Mesenchymal stem cell (in vitro differentiated cells and primary cell): ENCODE data around the gene ZDHHC14.
A peak's percentile ranks its signal among the peaks of the same experiment; 100 is the strongest.

Source experiments
- DNase-seq: peaks from one replicate; pipeline ENCODE4 v3.0.0-alpha.2; 2013
- H2AFZ ChIP-seq: one replicate; pipeline ENCODE4 v1.6.1; 2013; ENCODE audit warnings: low read depth, mild to moderate bottlenecking, control low read depth, inconsistent platforms, low read length, moderate library complexity
- H2AK5ac ChIP-seq: 2 replicates; pipeline ENCODE4 v1.6.1; 2013; ENCODE audit warnings: low read length, moderate library complexity, mild to moderate bottlenecking, inconsistent platforms; ENCODE audit not compliant: severe bottlenecking
- H2BK120ac ChIP-seq: one replicate; pipeline ENCODE4 v1.6.1; 2013; ENCODE audit warnings: low read depth, mild to moderate bottlenecking, inconsistent platforms, low read length, moderate library complexity
- H2BK12ac ChIP-seq, 2 experiments: one replicate each; pipeline ENCODE4 v1.6.1; 2013; ENCODE audit warnings: inconsistent platforms in 2 of 2, low read length in 2 of 2, mild to moderate bottlenecking in 2 of 2, moderate library complexity in 2 of 2, control low read depth in 1 of 2
- H2BK15ac ChIP-seq: one replicate; pipeline ENCODE4 v1.6.1; 2013; ENCODE audit warnings: mild to moderate bottlenecking, low read depth, inconsistent platforms; ENCODE audit not compliant: poor library complexity, severe bottlenecking
- H2BK5ac ChIP-seq: 2 replicates; pipeline ENCODE4 v1.6.1; 2013; ENCODE audit warnings: low read depth, mild to moderate bottlenecking, low read length, control low read depth, inconsistent platforms; ENCODE audit not compliant: poor library complexity, severe bottlenecking
- H3K14ac ChIP-seq, 2 experiments: one replicate each; pipeline ENCODE4 v1.6.1; 2013; ENCODE audit warnings: inconsistent platforms in 2 of 2, low read length in 2 of 2, control low read depth in 1 of 2, mild to moderate bottlenecking in 1 of 2, moderate library complexity in 1 of 2
- H3K18ac ChIP-seq, 2 experiments: one replicate each; pipeline ENCODE4 v1.6.1; 2013; ENCODE audit warnings: inconsistent platforms in 2 of 2, low read length in 2 of 2, control low read depth in 1 of 2, low read depth in 1 of 2, mild to moderate bottlenecking in 1 of 2
- H3K23ac ChIP-seq, 2 experiments: one replicate each; pipeline ENCODE4 v1.6.1; 2013; ENCODE audit warnings: inconsistent platforms in 2 of 2, low read length in 2 of 2, mild to moderate bottlenecking in 2 of 2, moderate library complexity in 2 of 2, control low read depth in 1 of 2
- H3K27ac ChIP-seq: 2 replicates; pipeline ENCODE4 v1.5.1; 2013; ENCODE audit warnings: mild to moderate bottlenecking, moderate library complexity, low read length, control low read depth, inconsistent platforms; ENCODE audit not compliant: poor library complexity, severe bottlenecking
- H3K27me3 ChIP-seq, 2 experiments: 2 replicates each; pipeline versions ENCODE4 v1.6.1 to v1.7.0; 2013; ENCODE audit warnings: low read length in 2 of 2, mild to moderate bottlenecking in 2 of 2, moderate library complexity in 2 of 2, control low read depth in 1 of 2, inconsistent platforms in 1 of 2; ENCODE audit not compliant: control insufficient read depth in 1 of 2, insufficient read depth in 1 of 2
- H3K36me3 ChIP-seq, 2 experiments: 2 replicates each; pipeline versions ENCODE4 v1.6.1 to v1.7.0; 2013; ENCODE audit warnings: low read length in 2 of 2, control low read depth in 1 of 2, inconsistent platforms in 1 of 2, low read depth in 1 of 2, mild to moderate bottlenecking in 1 of 2; ENCODE audit not compliant: insufficient read depth in 2 of 2, control insufficient read depth in 1 of 2
- H3K4ac ChIP-seq, 2 experiments: one replicate each; pipeline ENCODE4 v1.6.1; 2013; ENCODE audit warnings: inconsistent platforms in 2 of 2, low read length in 2 of 2, mild to moderate bottlenecking in 2 of 2, moderate library complexity in 2 of 2, control low read depth in 1 of 2, low read depth in 1 of 2
- H3K4me1 ChIP-seq: 2 replicates; pipeline ENCODE4 v1.6.1; 2013; ENCODE audit warnings: low read depth, low read length, control low read depth; ENCODE audit not compliant: control insufficient read depth, insufficient read depth
- H3K4me2 ChIP-seq: 2 replicates; pipeline ENCODE4 v1.6.1; 2013; ENCODE audit warnings: low read length, mild to moderate bottlenecking, inconsistent platforms; ENCODE audit not compliant: poor library complexity, severe bottlenecking
- H3K4me3 ChIP-seq, 2 experiments: 2 replicates each; pipeline versions ENCODE4 v1.5.1 to v1.7.0; 2013; ENCODE audit warnings: low read length in 2 of 2, mild to moderate bottlenecking in 2 of 2, control low read depth in 1 of 2, low read depth in 1 of 2; ENCODE audit not compliant: insufficient read depth in 1 of 2
- H3K79me1 ChIP-seq: replicated peaks from 2 replicates; pipeline ENCODE4 v1.6.1; 2013; ENCODE audit warnings: mild to moderate bottlenecking, control low read depth, low read length, inconsistent platforms; ENCODE audit not compliant: poor library complexity, severe bottlenecking
- H3K9ac ChIP-seq: 2 replicates; pipeline ENCODE4 v1.7.0; 2013; ENCODE audit warnings: mild to moderate bottlenecking, low read length, moderate library complexity
- H3K9me3 ChIP-seq: 2 replicates; pipeline ENCODE4 v1.7.0; 2013; ENCODE audit warnings: mild to moderate bottlenecking, low read length; ENCODE audit not compliant: control insufficient read depth
- H4K8ac ChIP-seq: one replicate; pipeline ENCODE4 v1.6.1; 2013; ENCODE audit warnings: inconsistent platforms, mild to moderate bottlenecking, low read length, moderate library complexity
- H4K91ac ChIP-seq: one replicate; pipeline ENCODE4 v1.6.1; 2013; ENCODE audit warnings: mild to moderate bottlenecking, low read length, inconsistent platforms
- WGBS: methylation state at CpG from one replicate; pipeline ENCODE4 v1.1.7; 2013; ENCODE audit warnings: mixed read lengths; 5-methylcytosine and 5-hydroxymethylcytosine counted together

Gene ZDHHC14

DNA sequence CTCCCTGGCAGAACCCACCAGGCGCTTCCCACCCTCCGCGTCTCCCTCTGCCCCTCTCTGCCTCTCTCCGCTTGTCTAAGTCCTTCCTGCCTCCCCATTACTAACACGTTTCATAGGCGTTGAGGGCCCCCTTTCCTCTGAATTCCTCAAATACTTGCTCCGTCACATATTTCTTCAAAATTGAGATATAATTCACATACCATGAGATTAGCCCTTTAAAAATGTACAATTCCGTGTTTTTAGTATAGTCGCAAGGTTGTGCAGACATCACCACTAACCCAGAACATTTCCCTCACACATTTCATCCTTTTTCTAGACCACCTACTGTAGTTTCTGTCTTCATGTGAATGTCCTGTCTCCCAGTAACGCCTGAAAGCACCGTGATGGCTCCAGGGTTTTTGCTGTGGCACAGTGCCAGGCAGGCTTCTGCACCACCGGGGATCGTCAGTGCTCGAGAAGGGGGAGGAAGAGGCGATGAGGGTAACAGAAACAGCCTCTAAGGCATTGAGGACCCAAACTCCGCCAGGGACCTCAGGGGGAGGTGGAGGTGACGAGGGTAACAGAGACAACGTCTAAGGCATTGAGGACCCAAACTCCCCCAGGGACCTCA, 300.2 kb downstream of the ZDHHC14 start:
- no peaks in the 10 kb centered on the region for H3K79me1 ChIP-seq
- H2BK5ac ChIP-seq: no peak overlapping the region
- no peak overlapping the region for H3K14ac ChIP-seq
- no peak overlapping the region for H4K91ac ChIP-seq
- H4K8ac ChIP-seq: no peak overlapping the region
- H3K18ac ChIP-seq: no peak overlapping the region
- no peak overlapping the region for H3K9ac ChIP-seq
- H2AFZ ChIP-seq: no peak overlapping the region
- H2AK5ac ChIP-seq: no peak overlapping the region
- H3K27ac ChIP-seq: no peak overlapping the region
- no peaks in the 10 kb centered on the region for H3K9me3 ChIP-seq
- no peak overlapping the region for H3K23ac ChIP-seq
- WGBS: 87% methylated on average over 17 of the region's 18 CpGs
- H2BK12ac ChIP-seq: no peak overlapping the region
- no peaks in the 10 kb centered on the region for H3K4me1 ChIP-seq
- peaks cover 0 to 17% of the 10 kb centered on the region in 2 experiments for H3K27me3 ChIP-seq
- DNase-seq: no peak
- H3K4ac ChIP-seq: no peak overlapping the region
- H3K4me2 ChIP-seq: no peak overlapping the region
- no peak overlapping the region for H2BK15ac ChIP-seq
- H3K36me3 ChIP-seq: no peaks in the 10 kb centered on the region
- H2BK120ac ChIP-seq: no peak overlapping the region
- H3K4me3 ChIP-seq: no peak overlapping the region

DNA sequence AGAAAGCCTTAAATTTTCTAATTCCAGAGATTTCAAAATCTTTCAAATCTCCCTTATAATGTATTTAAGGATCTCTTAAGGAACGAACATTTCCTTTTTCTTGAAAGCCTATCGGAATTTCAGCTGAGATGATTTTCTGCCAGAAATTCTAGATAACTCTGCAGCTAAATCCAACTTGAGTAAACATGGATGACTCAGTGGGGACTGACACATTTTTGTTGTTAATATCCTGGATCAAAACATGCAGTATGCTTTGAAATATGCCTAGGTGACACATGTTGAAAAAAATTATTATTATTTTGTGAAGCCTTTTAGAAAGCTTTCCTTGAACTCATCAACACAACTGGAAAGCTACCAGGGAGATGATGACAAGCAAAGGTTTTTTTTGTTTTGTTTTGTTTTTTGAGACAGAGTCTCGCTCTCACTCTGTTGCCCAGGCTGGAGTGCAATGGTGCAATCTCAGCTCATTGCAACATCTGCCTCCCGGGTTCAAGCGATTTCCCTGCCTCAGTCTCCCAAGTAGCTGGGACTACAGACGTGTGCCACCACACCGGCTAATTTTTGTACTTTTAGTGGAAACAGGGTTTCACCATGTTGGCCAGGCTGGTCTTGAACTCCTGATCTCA, 302.0 kb downstream of the ZDHHC14 start:
- Histone ChIP-seq H3K36me3 (no peaks in the 10 kb centered on the region), H3K18ac (no peak overlapping the region), H3K14ac (no peak overlapping the region), H3K4me1 (no peaks in the 10 kb centered on the region), H2BK120ac (no peak overlapping the region), H3K27me3 (peaks cover 3 to 21% of the 10 kb centered on the region in 2 experiments), H2AFZ (no peak overlapping the region), H3K9ac (peak overlapping the region; percentile 42), H3K4ac (no peak overlapping the region), H2BK12ac (no peak overlapping the region), H4K91ac (no peak overlapping the region), H4K8ac (no peak overlapping the region), H3K9me3 (no peaks in the 10 kb centered on the region), H3K27ac (no peak overlapping the region), H3K4me2 (no peak overlapping the region), H2AK5ac (no peak overlapping the region), H3K79me1 (no peaks in the 10 kb centered on the region), H3K4me3 (no peak overlapping the region), H2BK15ac (no peak overlapping the region), H2BK5ac (no peak overlapping the region), H3K23ac (no peak overlapping the region)
- WGBS: 78% methylated on average over 7 of the region's 7 CpGs
- DNase-seq: peak; percentile 19

DNA sequence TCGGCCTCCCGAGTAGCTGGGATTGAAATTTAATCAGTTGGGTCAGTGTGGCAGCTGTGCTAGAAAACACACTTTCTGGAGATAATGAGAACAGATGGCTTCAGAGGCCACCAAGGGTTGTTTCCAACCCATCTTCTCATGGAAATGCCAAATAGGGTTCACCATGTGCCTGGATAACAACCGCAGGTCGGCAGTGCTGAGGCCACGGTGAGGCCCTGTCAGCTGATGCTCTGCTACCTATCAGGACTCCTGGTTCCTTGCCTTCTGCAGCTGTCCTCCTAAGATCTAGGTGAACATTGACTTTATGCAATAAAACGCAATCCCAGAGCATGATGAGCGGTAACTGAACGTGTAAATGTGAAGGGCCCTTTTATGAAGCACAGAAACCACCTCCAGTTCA, 302.7 kb downstream of the ZDHHC14 start:
- Histone ChIP-seq H3K4me2 (no peak overlapping the region), H3K9me3 (no peaks in the 10 kb centered on the region), H3K27me3 (peaks cover 9 to 27% of the 10 kb centered on the region in 2 experiments), H3K23ac (no peak overlapping the region), H4K91ac (no peak overlapping the region), H3K4me3 (no peak overlapping the region), H3K9ac (no peak overlapping the region), H3K79me1 (no peaks in the 10 kb centered on the region), H2AK5ac (no peak overlapping the region), H3K4ac (no peak overlapping the region), H2BK120ac (no peak overlapping the region), H3K36me3 (no peaks in the 10 kb centered on the region), H2AFZ (no peak overlapping the region), H3K14ac (no peak overlapping the region), H3K27ac (no peak overlapping the region), H3K4me1 (no peaks in the 10 kb centered on the region), H4K8ac (no peak overlapping the region), H3K18ac (no peak overlapping the region), H2BK12ac (no peak overlapping the region), H2BK15ac (no peak overlapping the region), H2BK5ac (no peak overlapping the region)
- WGBS: 95% methylated on average over 8 of the region's 8 CpGs
- no peak for DNase-seq

DNA sequence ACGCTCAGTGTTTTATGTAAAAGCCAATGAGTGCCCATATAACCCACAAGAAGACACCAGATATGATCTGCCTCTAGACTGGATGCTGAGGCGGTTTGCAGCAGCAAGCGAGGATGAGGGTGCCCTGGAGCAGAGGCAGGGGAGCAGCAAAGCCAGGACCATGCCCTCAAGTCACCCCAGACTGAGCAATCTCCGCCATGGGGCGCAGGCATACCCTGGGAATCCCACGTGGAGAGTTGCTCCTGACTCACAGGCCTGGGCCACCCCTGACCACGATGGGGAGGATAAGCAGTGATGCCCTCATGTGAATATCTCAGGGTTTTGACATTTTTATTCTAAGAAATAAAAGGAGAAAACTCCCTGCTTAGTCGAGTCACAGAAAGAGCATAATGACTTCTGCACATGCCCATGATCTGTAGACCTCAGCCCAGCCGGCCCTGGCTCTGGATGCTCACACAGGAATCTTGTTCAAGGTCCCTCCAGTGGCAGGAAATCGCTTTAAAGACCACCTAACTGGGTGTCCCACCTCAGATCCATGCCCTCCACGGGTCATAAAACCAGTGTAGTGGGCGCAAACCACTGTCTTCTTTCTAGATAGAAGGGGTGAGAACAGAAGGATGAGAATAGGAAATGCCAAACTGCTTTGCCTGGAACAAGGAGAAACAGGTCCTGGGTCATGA, 303.8 kb downstream of the ZDHHC14 start:
- Histone ChIP-seq H3K79me1 (no peaks in the 10 kb centered on the region), H4K8ac (no peak overlapping the region), H3K27me3 (peaks cover 20 to 29% of the 10 kb centered on the region in 2 experiments), H3K9ac (no peak overlapping the region), H3K4me3 (no peak overlapping the region), H3K36me3 (no peaks in the 10 kb centered on the region), H2AK5ac (no peak overlapping the region), H3K9me3 (no peaks in the 10 kb centered on the region), H3K4ac (no peak overlapping the region), H2AFZ (no peak overlapping the region), H3K4me1 (no peaks in the 10 kb centered on the region), H3K23ac (no peak overlapping the region), H2BK120ac (no peak overlapping the region), H4K91ac (no peak overlapping the region), H2BK5ac (no peak overlapping the region), H2BK15ac (no peak overlapping the region), H3K4me2 (no peak overlapping the region), H3K18ac (no peak overlapping the region), H3K14ac (no peak overlapping the region), H3K27ac (no peak overlapping the region), H2BK12ac (no peak overlapping the region)
- WGBS: 89% methylated on average over 11 of the region's 12 CpGs
- no peak for DNase-seq
